Duodenal mucosa (tissue), 2 donors: ENCODE measurements around the gene KCNIP4.

Experiments used
- H3K27ac ChIP-seq: one replicate; pipeline ENCODE4 v1.7.0; 2013; ENCODE audit warnings: low read depth, low read length
- H3K27me3 ChIP-seq, 2 donors: one replicate each; pipeline ENCODE4 v1.7.0; 2013; ENCODE audit warnings: low read length in 2 of 2, control low read depth in 1 of 2; ENCODE audit not compliant: insufficient read depth in 2 of 2, control insufficient read depth in 1 of 2
- H3K36me3 ChIP-seq, 2 donors: one replicate each; pipeline ENCODE4 v1.7.0; 2013; ENCODE audit warnings: low read length in 2 of 2, control low read depth in 1 of 2; ENCODE audit not compliant: insufficient read depth in 2 of 2, control insufficient read depth in 1 of 2
- H3K4me1 ChIP-seq, 2 donors: one replicate each; pipeline ENCODE4 v1.7.0; 2013; ENCODE audit warnings: low read length in 2 of 2, control low read depth in 1 of 2; ENCODE audit not compliant: insufficient read depth in 2 of 2, control insufficient read depth in 1 of 2
- H3K4me3 ChIP-seq, 2 donors: one replicate each; pipeline ENCODE4 v1.7.0; 2013; ENCODE audit warnings: low read length in 2 of 2, low read depth in 1 of 2
- H3K9ac ChIP-seq, 2 donors: one replicate each; pipeline ENCODE4 v1.7.0; 2013; ENCODE audit warnings: low read length in 2 of 2, low read depth in 1 of 2
- H3K9me3 ChIP-seq, 2 donors: one replicate each; pipeline ENCODE4 v1.7.0; 2013; ENCODE audit warnings: low read length in 2 of 2, control low read depth in 1 of 2; ENCODE audit not compliant: control insufficient read depth in 1 of 2

KCNIP4 gene

GRCh38 chr4:21638171-21638725 is 310.3 kb downstream of the KCNIP4 start:
- peaks cover 0 to 6% of the 10 kb centered on the region in 2 donors for H3K9me3 ChIP-seq
- no peak overlapping the region for H3K4me3 ChIP-seq
- no peaks in the 10 kb centered on the region for H3K36me3 ChIP-seq
- H3K4me1 ChIP-seq = no peaks in the 10 kb centered on the region
- H3K27ac ChIP-seq = no peak overlapping the region
- H3K27me3 ChIP-seq = no peaks in the 10 kb centered on the region
- no peak overlapping the region for H3K9ac ChIP-seq

GRCh38 chr4:21628916-21629610 is 319.5 kb downstream of the KCNIP4 start:
- H3K36me3 ChIP-seq = no peaks in the 10 kb centered on the region

GRCh38 chr4:21628116-21628670 is 320.4 kb downstream of the KCNIP4 start:
- no peaks in the 10 kb centered on the region for H3K36me3 ChIP-seq
- H3K9ac ChIP-seq = no peak overlapping the region
- no peak overlapping the region for H3K27ac ChIP-seq

More at GRCh38 chr4:21628916-21629610, 319.5 kb downstream of the KCNIP4 start:
- H3K4me1 ChIP-seq = no peaks in the 10 kb centered on the region
- no peak overlapping the region for H3K9ac ChIP-seq
- no peaks in the 10 kb centered on the region for H3K9me3 ChIP-seq
- no peak overlapping the region for H3K4me3 ChIP-seq
- H3K27me3 ChIP-seq = no peaks in the 10 kb centered on the region
- no peak overlapping the region for H3K27ac ChIP-seq

GRCh38 chr4:21625447-21625846 is 323.1 kb downstream of the KCNIP4 start:
- no peaks in the 10 kb centered on the region for H3K27me3 ChIP-seq
- no peaks in the 10 kb centered on the region for H3K9me3 ChIP-seq
- no peak overlapping the region for H3K4me3 ChIP-seq
- H3K9ac ChIP-seq = no peak overlapping the region
- no peaks in the 10 kb centered on the region for H3K36me3 ChIP-seq
- H3K27ac ChIP-seq = no peak overlapping the region
- no peaks in the 10 kb centered on the region for H3K4me1 ChIP-seq

More at GRCh38 chr4:21628116-21628670, 320.4 kb downstream of the KCNIP4 start:
- no peaks in the 10 kb centered on the region for H3K27me3 ChIP-seq
- no peaks in the 10 kb centered on the region for H3K9me3 ChIP-seq
- H3K4me1 ChIP-seq = no peaks in the 10 kb centered on the region
- no peak overlapping the region for H3K4me3 ChIP-seq

GRCh38 chr4:21605006-21605405 is 343.6 kb downstream of the KCNIP4 start:
- Histone ChIP-seq H3K4me1 (no peaks in the 10 kb centered on the region), H3K36me3 (no peaks in the 10 kb centered on the region), H3K4me3 (no peak overlapping the region), H3K27me3 (no peaks in the 10 kb centered on the region), H3K9me3 (no peaks in the 10 kb centered on the region), H3K27ac (no peak overlapping the region), H3K9ac (no peak overlapping the region)

GRCh38 chr4:21596521-21596920 is 352.1 kb downstream of the KCNIP4 start:
- no peaks in the 10 kb centered on the region for H3K9me3 ChIP-seq
- no peak overlapping the region for H3K27ac ChIP-seq
- H3K27me3 ChIP-seq = no peaks in the 10 kb centered on the region
- H3K4me3 ChIP-seq = no peak overlapping the region
- H3K9ac ChIP-seq = no peak overlapping the region
- H3K4me1 ChIP-seq = no peaks in the 10 kb centered on the region
- H3K36me3 ChIP-seq = no peaks in the 10 kb centered on the region

- Histone ChIP-seq H3K4me3 (no peak overlapping the region), H3K9ac (no peak overlapping the region), H3K36me3 (no peaks in the 10 kb centered on the region), H3K9me3 (no peaks in the 10 kb centered on the region), H3K4me1 (no peaks in the 10 kb centered on the region), H3K27me3 (no peaks in the 10 kb centered on the region), H3K27ac (no peak overlapping the region)
Observed at GRCh38 chr4:21593671-21594001, 354.9 kb downstream of the KCNIP4 start.

GRCh38 chr4:21592970-21593670 is 355.5 kb downstream of the KCNIP4 start:
- Histone ChIP-seq H3K36me3 (no peaks in the 10 kb centered on the region), H3K27ac (no peak overlapping the region), H3K9ac (no peak overlapping the region), H3K4me3 (no peak overlapping the region), H3K9me3 (no peaks in the 10 kb centered on the region), H3K27me3 (no peaks in the 10 kb centered on the region), H3K4me1 (no peaks in the 10 kb centered on the region)

GRCh38 chr4:21577056-21577455 is 371.5 kb downstream of the KCNIP4 start:
- no peak overlapping the region for H3K9ac ChIP-seq

GRCh38 chr4:21571100-21571499 is 377.5 kb downstream of the KCNIP4 start:
- H3K4me3 ChIP-seq = no peak overlapping the region

More at GRCh38 chr4:21577056-21577455, 371.5 kb downstream of the KCNIP4 start:
- Histone ChIP-seq H3K27ac (no peak overlapping the region), H3K4me1 (no peaks in the 10 kb centered on the region), H3K36me3 (no peaks in the 10 kb centered on the region), H3K9me3 (no peaks in the 10 kb centered on the region), H3K27me3 (no peaks in the 10 kb centered on the region), H3K4me3 (no peak overlapping the region)

More at GRCh38 chr4:21571100-21571499, 377.5 kb downstream of the KCNIP4 start:
- Histone ChIP-seq H3K9me3 (no peaks in the 10 kb centered on the region), H3K9ac (no peak overlapping the region), H3K27ac (no peak overlapping the region), H3K4me1 (no peaks in the 10 kb centered on the region), H3K27me3 (no peaks in the 10 kb centered on the region), H3K36me3 (no peaks in the 10 kb centered on the region)
